ENCODE measurements around the gene PNMA5.
A peak's percentile ranks its signal among the peaks of the same experiment; 100 is the strongest.

PNMA5 gene

DNA sequence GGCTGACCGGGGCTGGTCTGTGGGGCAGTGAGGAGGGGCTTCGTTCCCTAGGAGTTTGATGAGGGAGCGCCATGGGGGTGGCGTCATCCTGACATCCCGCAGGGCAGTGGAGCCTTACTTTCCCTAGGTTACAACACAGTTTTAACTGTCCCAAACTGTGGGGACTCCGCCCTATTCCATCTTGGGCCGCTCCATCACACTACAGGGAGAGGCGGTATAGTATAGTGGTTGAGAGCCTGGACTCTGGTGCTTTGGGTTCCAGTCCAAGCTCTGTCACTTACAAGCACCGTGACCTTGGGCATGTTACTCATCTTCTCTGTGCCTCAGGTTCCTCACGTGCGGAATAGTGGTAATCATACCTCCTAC lies 51.9 kb downstream of the PNMA5 start:
- peak overlapping the region; percentile 64; the same call in 1 of the 2 replicates for H3K4me3 ChIP-seq (ENCODE audit: low read length)
- no peak for TF ChIP-seq ZNF274 (IDR thresholded peaks at IDR 0.05; ENCODE audit: low read depth, low read length)

GRCh38 chrX:152941328-152942076 lies 52.4 kb downstream of the PNMA5 start:
- no peak for TF ChIP-seq ZNF274 (IDR thresholded peaks at IDR 0.05; ENCODE audit: low read depth, low read length)
- peak overlapping the region; percentile 80 for H3K4me3 ChIP-seq (ENCODE audit: low read length)

All from GM08714 (cell line).